Measurements from ENCODE around the gene TMEM200A.

GRCh38 chr6:130381012-130381411 is 15.2 kb downstream of the TMEM200A start:
- TF ChIP-seq, protein P1, sequence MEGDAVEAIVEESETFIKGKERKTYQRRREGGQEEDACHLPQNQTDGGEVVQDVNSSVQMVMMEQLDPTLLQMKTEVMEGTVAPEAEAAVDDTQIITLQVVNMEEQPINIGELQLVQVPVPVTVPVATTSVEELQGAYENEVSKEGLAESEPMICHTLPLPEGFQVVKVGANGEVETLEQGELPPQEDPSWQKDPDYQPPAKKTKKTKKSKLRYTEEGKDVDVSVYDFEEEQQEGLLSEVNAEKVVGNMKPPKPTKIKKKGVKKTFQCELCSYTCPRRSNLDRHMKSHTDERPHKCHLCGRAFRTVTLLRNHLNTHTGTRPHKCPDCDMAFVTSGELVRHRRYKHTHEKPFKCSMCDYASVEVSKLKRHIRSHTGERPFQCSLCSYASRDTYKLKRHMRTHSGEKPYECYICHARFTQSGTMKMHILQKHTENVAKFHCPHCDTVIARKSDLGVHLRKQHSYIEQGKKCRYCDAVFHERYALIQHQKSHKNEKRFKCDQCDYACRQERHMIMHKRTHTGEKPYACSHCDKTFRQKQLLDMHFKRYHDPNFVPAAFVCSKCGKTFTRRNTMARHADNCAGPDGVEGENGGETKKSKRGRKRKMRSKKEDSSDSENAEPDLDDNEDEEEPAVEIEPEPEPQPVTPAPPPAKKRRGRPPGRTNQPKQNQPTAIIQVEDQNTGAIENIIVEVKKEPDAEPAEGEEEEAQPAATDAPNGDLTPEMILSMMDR (conservative IDR thresholded peaks at IDR 0.05), result no peak
- no peak for TF ChIP-seq ZFX (IDR thresholded peaks at IDR 0.05)
